Endothelial cell of umbilical vein (primary cell): ENCODE measurements around the gene MTRF1. TPM values are rescaled to one million over a fixed set of nuclear protein-coding genes. Genes with fewer than 3 reads are reported as not detected.

Experiments used
- BruUV-seq: library from RNA; stranded (reverse); fragments of 400-500 nt; replicated peaks from 2 replicates; lab custom pipeline; 2021; lab: Mats Ljungman, UMichigan
- CTCF ChIA-PET: fragments of 300-600, 350-600 bp; sonication (Branson Sonifier 250); formaldehyde crosslinking; loops from one replicate; lab custom pipeline; 2021; ENCODE audit warnings: antibody characterized with exemption, inconsistent platforms; lab: Charles Lee
- POLR2A ChIA-PET: fragments of 300-600, 350-600 bp; sonication (Branson Sonifier 250); formaldehyde crosslinking; loops from one replicate; lab custom pipeline; 2021; ENCODE audit warnings: antibody characterized with exemption, inconsistent platforms; lab: Charles Lee
- DNase-seq: peaks from one replicate; pipeline ENCODE4 v3.0.0-alpha.2; 2011; ENCODE audit warnings: low read depth, low spot score
- FAIRE-seq: peaks from 2 replicates; lab custom pipeline; 2011; peaks lifted over from hg19 to GRCh38; lab: Jason Lieb, UNC
- H2AFZ ChIP-seq: 2 replicates; pipeline ENCODE4 v1.6.0; 2012; ENCODE audit warnings: low read depth, low read length, control low read depth, inconsistent platforms
- H3K27ac ChIP-seq: 2 replicates; pipeline ENCODE4 v1.5.1; 2011; ENCODE audit warnings: low read depth, mild to moderate bottlenecking, control low read depth, low read length, moderate library complexity; ENCODE audit not compliant: insufficient read depth
- H3K27me3 ChIP-seq, 2 experiments: 2 replicates each; pipeline versions ENCODE4 v1.6.0 to v1.6.1; 2011; ENCODE audit warnings: low read length in 2 of 2, mixed read lengths in 1 of 2; ENCODE audit not compliant: control insufficient read depth in 2 of 2, insufficient read depth in 2 of 2
- H3K36me3 ChIP-seq, 2 experiments: 2 replicates in 1 of 2; 3 replicates in 1 of 2; pipeline ENCODE4 v1.5.1; 2011; ENCODE audit warnings: low read length in 2 of 2, mild to moderate bottlenecking in 1 of 2, moderate library complexity in 1 of 2; ENCODE audit not compliant: control insufficient read depth in 2 of 2, insufficient read depth in 2 of 2; ENCODE audit errors: extremely low read depth in 1 of 2
- H3K4me1 ChIP-seq: 3 replicates; pipeline ENCODE4 v1.5.1; 2011; ENCODE audit warnings: mild to moderate bottlenecking, low read length; ENCODE audit not compliant: control insufficient read depth, insufficient read depth; ENCODE audit errors: extremely low read depth
- H3K4me2 ChIP-seq: 2 replicates; pipeline ENCODE4 v1.6.1; 2011; ENCODE audit warnings: low read length, control low read depth, mixed read lengths; ENCODE audit not compliant: insufficient read depth
- H3K4me3 ChIP-seq, 3 experiments: fragments of 200-600 bp in 1 of 3; sonication (generic), shearing (Covaris generic) in 1 of 3; replicated peaks in 1 of 3; 2 replicates each; pipeline ENCODE4 v1.5.1; 2011 to 2016; ENCODE audit warnings: control low read depth in 3 of 3, low read length in 3 of 3, mild to moderate bottlenecking in 2 of 3, inconsistent platforms in 1 of 3, low read depth in 1 of 3, moderate library complexity in 1 of 3; ENCODE audit not compliant: insufficient read depth in 1 of 3
- H3K79me2 ChIP-seq: 2 replicates; pipeline ENCODE4 v1.6.0; 2012; ENCODE audit warnings: low read length, inconsistent platforms; ENCODE audit not compliant: control insufficient read depth, insufficient read depth
- H3K9ac ChIP-seq: replicated peaks from 2 replicates; pipeline ENCODE3; 2011; ENCODE audit warnings: low read length, control low read depth; ENCODE audit not compliant: insufficient read depth; ENCODE audit errors: extremely low read depth
- H3K9me1 ChIP-seq: replicated peaks from 3 replicates; pipeline ENCODE4 v1.6.0; 2011; ENCODE audit warnings: mild to moderate bottlenecking, low read length; ENCODE audit not compliant: control insufficient read depth, insufficient read depth; ENCODE audit errors: extremely low read depth
- H3K9me3 ChIP-seq: replicated peaks from 2 replicates; pipeline ENCODE4 v1.5.1; 2012; ENCODE audit warnings: low read length, inconsistent platforms; ENCODE audit not compliant: control insufficient read depth, insufficient read depth
- H4K20me1 ChIP-seq: replicated peaks from 2 replicates; pipeline ENCODE3; 2011; ENCODE audit warnings: mild to moderate bottlenecking, low read length; ENCODE audit not compliant: control insufficient read depth, insufficient read depth; ENCODE audit errors: extremely low read depth
- CTCF ChIP-seq, 2 donors: IDR thresholded peaks; 1 replicate in 1 of 2; 2 replicates in 1 of 2; pipeline ENCODE4 v1.5.1; 2011; ENCODE audit warnings: low read length in 2 of 2, mild to moderate bottlenecking in 2 of 2, moderate library complexity in 2 of 2, control low read depth in 1 of 2, inconsistent platforms in 1 of 2, low read depth in 1 of 2; ENCODE audit not compliant: insufficient read depth in 1 of 2; ENCODE audit errors: extremely low read depth in 1 of 2
- EZH2 ChIP-seq: IDR thresholded peaks from 2 replicates; pipeline ENCODE4 v1.6.1; 2012; ENCODE audit warnings: borderline replicate concordance, low read depth, mild to moderate bottlenecking, moderate library complexity, low read length, inconsistent platforms; ENCODE audit not compliant: severe bottlenecking
- FOS ChIP-seq: IDR thresholded peaks from 2 replicates; pipeline ENCODE4 v1.6.1; 2011; ENCODE audit warnings: mild to moderate bottlenecking, low read length, moderate library complexity, borderline replicate concordance; ENCODE audit not compliant: insufficient read depth
- GATA2 ChIP-seq: IDR thresholded peaks from 2 replicates; pipeline ENCODE4 v1.7.0; 2011; ENCODE audit warnings: low read depth, mild to moderate bottlenecking, moderate library complexity, mixed read lengths, low read length; ENCODE audit not compliant: insufficient read length, insufficient read depth
- JUN ChIP-seq: IDR thresholded peaks from 2 replicates; pipeline ENCODE4 v1.6.1; 2011; ENCODE audit warnings: borderline replicate concordance, low read depth; ENCODE audit not compliant: insufficient read length, insufficient read depth
- MYC ChIP-seq: IDR thresholded peaks from one replicate; pipeline ENCODE4 v1.6.1; 2011; ENCODE audit warnings: mild to moderate bottlenecking, low read depth, low read length
- POLR2A ChIP-seq: IDR thresholded peaks from 2 replicates; pipeline ENCODE4 v1.6.1; 2012; ENCODE audit warnings: low read depth, mild to moderate bottlenecking, control low read depth, low read length
- POLR2AphosphoS5 ChIP-seq: IDR thresholded peaks from 2 replicates; pipeline ENCODE4 v1.6.1; 2012; ENCODE audit warnings: low read depth, mild to moderate bottlenecking, control low read depth, low read length, moderate library complexity; ENCODE audit not compliant: insufficient read depth
- dilution Hi-C: fragments of 300-500 bp; cut with MboI; formaldehyde crosslinking; loops from one replicate; pipeline ENCODE4 v1.15.0; 2019; ENCODE audit warnings: low sequenced_read_pairs; ENCODE audit not compliant: extremely low pct_ligation_motif_present
- intact Hi-C: fragments of 100-400 bp; cut with micrococcal nuclease; formaldehyde crosslinking; loops from one replicate; pipeline ENCODE4 v1.10.0; 2022
- polyA plus RNA-seq, 4 experiments: library from polyadenylated mRNA; depleted of rRNA in 3 of 4; stranded (reverse) in 3 of 4; unstranded in 1 of 4; fragments of >200 nt; gene quantifications; 2 replicates each; pipeline versions ENCODE4 v1.2.1 to v1.2.3, GENCODE V29; 2011 to 2012; ENCODE audit warnings: missing spikeins in 1 of 4
- total RNA-seq: library from RNA; stranded (reverse); gene quantifications from 2 replicates; pipeline ENCODE4 v1.2.3, GENCODE V29; 2021
- TF ChIP-seq, protein P1 (sequence below): IDR thresholded peaks from 2 replicates; pipeline ENCODE4 v1.6.1; 2011; ENCODE audit not compliant: insufficient read depth, insufficient read length

The MTRF1 gene
- total and polyA plus RNA-seq, 2 donors (not counting 3 experiments of a cell fraction or from before 2014, with no cell fraction given): 8.0 to 16.3 TPM

- Histone ChIP-seq H3K27ac (peak overlapping the region; percentile 72), H3K36me3 (no peaks in the 10 kb centered on the region), H3K9me1 (no peaks in the 10 kb centered on the region), H3K79me2 (peaks cover 58% of the 10 kb centered on the region), H3K27me3 (no peaks in the 10 kb centered on the region), H3K9me3 (no peaks in the 10 kb centered on the region), H3K4me1 (peaks cover 28% of the 10 kb centered on the region), H3K4me2 (peak overlapping the region; percentile 95), H4K20me1 (no peaks in the 10 kb centered on the region), H2AFZ (peak overlapping the region; percentile 97), H3K9ac (peak overlapping the region; percentile 89), H3K4me3 (peak overlapping the region; percentile 92 to 95 (median 94))
- dilution Hi-C loops: no loop called here
- DNase-seq (peak; percentile 78), FAIRE-seq (peak; percentile 69)
- intact Hi-C loops: loop anchor here (5.0 kb wide), 2 partner anchors 35 to 250 kb away; partner anchors contain the start of gene WBP4
- TF ChIP-seq, protein P1, sequence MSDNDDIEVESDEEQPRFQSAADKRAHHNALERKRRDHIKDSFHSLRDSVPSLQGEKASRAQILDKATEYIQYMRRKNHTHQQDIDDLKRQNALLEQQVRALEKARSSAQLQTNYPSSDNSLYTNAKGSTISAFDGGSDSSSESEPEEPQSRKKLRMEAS: no peak
- no peak for TF ChIP-seq FOS
- ChIA-PET POLR2A (no interaction called here), CTCF (interaction anchor here (1.0 to 1.3 kb wide), 3 partner anchors 11 to 90 kb away, joined by 3 read pairs; no protein-coding TSS in a partner anchor)
- no TSS peak for BruUV-seq
Observed at GRCh38 chr13:41312176-41312500, 48.8 kb upstream of the MTRF1 start.

DNA sequence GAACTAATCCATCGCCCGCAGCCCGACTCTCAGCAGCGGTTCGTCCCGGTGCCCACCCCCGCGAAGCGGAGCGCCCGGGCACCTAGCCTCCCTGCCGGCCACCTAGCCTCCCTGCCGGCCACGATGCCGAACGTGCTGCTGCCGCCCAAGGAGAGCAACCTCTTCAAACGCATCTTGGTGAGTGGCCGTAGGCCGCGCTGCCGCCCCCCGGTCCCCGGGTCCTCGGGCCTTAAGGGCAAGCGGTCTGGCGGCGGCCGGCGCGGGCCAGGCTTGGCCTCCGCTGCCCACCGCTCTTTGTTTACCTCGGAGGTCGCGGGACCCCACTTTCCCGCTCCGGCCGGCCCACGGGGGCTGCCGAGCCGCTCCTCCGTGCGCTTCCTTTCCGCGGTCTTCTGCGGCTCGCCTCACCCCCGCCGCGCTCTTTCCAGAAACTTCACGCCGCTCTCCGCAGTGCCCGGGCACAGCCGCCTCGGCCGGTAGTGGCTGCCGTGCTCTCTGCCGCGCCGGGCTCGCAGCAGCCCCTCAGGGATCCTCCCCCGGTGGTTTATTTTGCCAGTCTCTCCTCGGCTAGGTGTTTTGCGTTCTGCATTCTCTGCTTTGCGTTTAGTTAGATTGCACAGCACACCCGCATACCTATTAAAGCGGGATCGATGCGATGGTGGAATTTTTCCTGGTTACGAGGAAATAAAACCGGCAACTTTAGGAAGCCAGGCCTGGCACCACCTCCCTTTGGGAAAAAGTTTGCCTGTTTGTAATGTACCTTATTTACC is 48.2 kb upstream of the MTRF1 start:
- Histone ChIP-seq H3K4me3 (peak overlapping the region; percentile 92 to 95 (median 94)), H2AFZ (peak overlapping the region; percentile 97), H3K27ac (peak overlapping the region; percentile 72), H3K36me3 (no peaks in the 10 kb centered on the region), H3K27me3 (no peaks in the 10 kb centered on the region), H3K79me2 (peaks cover 53% of the 10 kb centered on the region), H3K9me1 (no peaks in the 10 kb centered on the region), H3K4me2 (peak overlapping the region; percentile 95), H3K9ac (peak overlapping the region; percentile 89), H3K4me1 (peaks cover 33% of the 10 kb centered on the region), H4K20me1 (no peaks in the 10 kb centered on the region), H3K9me3 (no peaks in the 10 kb centered on the region)
- ChIA-PET CTCF (interaction anchor here (1.0 kb wide), 1 partner anchor 18 kb away, joined by 3 read pairs; no protein-coding TSS in a partner anchor), POLR2A (no interaction called here)
- no peak for TF ChIP-seq GATA2
- TF ChIP-seq MYC: no peak
- no peak for TF ChIP-seq FOS
- TF ChIP-seq POLR2AphosphoS5: no peak
- TF ChIP-seq JUN: no peak
- TF ChIP-seq, protein P1: no peak
- no peak for TF ChIP-seq POLR2A
- no peak for TF ChIP-seq CTCF (IDR thresholded peaks at IDR 0.05; ENCODE audit: extremely low read depth in 1 of 2, insufficient read depth in 1 of 2, low read depth in 1 of 2, low read length in 2 of 2)
- TF ChIP-seq EZH2: no peak
- DNase-seq: peak; percentile 57
- TSS peak; percentile 36 for BruUV-seq
- dilution Hi-C loops (no loop called here), intact Hi-C loops (loop anchor here (1.0 to 5.0 kb wide), 4 partner anchors 36 to 337 kb away; partner anchors contain the start of genes KBTBD6 and WBP4)
- FAIRE-seq: no peak
